ENCODE results near the gene KCNS1.

DNA sequence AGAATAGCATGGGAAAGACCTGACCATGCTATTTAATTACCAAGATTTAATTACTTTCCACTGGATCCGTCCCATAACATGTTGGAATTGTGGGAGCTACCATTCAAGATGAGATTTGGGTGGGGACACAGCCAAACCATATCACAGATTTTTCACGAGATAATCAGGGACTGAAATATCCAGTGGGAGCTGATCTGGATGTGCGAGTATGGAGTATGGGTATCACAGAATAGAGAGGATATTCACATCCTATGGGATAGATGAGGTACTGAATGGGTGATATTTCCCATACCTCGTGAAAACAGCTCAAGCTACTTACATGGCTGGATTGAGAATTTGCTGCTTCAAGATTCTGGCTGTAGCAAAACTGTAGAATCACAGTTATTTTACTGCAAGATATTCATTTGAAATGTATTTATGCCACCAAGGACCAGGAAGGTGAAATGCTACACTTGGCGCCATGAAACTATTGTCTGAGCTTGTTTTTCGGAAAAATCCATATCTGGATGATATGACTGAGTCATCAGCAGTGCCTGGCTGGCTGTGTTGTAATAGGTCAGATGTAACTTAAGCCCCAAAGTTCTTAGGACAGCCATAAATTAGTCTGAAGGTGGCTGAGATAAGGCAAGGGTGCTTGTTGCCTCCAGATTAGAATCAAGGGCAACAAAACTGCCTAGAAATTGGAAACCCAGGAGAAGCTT, 29.8 kb downstream of the KCNS1 start:
- TF ChIP-seq, protein P1, sequence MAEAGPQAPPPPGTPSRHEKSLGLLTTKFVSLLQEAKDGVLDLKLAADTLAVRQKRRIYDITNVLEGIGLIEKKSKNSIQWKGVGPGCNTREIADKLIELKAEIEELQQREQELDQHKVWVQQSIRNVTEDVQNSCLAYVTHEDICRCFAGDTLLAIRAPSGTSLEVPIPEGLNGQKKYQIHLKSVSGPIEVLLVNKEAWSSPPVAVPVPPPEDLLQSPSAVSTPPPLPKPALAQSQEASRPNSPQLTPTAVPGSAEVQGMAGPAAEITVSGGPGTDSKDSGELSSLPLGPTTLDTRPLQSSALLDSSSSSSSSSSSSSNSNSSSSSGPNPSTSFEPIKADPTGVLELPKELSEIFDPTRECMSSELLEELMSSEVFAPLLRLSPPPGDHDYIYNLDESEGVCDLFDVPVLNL (CRISPR knock-in tag; IDR thresholded peaks at IDR 0.05; ENCODE audit: borderline replicate concordance, low read depth) = no peak
- no peak for TF ChIP-seq ATF1 (CRISPR knock-in tag; IDR thresholded peaks at IDR 0.05)
- TF ChIP-seq NFE2L1 (CRISPR knock-in tag; IDR thresholded peaks at IDR 0.05) = no peak
- TF ChIP-seq, protein P2, sequence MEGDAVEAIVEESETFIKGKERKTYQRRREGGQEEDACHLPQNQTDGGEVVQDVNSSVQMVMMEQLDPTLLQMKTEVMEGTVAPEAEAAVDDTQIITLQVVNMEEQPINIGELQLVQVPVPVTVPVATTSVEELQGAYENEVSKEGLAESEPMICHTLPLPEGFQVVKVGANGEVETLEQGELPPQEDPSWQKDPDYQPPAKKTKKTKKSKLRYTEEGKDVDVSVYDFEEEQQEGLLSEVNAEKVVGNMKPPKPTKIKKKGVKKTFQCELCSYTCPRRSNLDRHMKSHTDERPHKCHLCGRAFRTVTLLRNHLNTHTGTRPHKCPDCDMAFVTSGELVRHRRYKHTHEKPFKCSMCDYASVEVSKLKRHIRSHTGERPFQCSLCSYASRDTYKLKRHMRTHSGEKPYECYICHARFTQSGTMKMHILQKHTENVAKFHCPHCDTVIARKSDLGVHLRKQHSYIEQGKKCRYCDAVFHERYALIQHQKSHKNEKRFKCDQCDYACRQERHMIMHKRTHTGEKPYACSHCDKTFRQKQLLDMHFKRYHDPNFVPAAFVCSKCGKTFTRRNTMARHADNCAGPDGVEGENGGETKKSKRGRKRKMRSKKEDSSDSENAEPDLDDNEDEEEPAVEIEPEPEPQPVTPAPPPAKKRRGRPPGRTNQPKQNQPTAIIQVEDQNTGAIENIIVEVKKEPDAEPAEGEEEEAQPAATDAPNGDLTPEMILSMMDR (IDR thresholded peaks at IDR 0.05) = no peak
- TF ChIP-seq ELF4 (CRISPR knock-in tag; IDR thresholded peaks at IDR 0.05; ENCODE audit: low read depth) = no peak

All from WTC11 (cell line).